ENCODE data around the gene PTPN21. TPM values are rescaled to one million over a fixed set of nuclear protein-coding genes. Genes with fewer than 3 reads are reported as not detected.

PTPN21 gene
- total RNA-seq, 1 donor from 2014 or later = 70.6 TPM

DNA sequence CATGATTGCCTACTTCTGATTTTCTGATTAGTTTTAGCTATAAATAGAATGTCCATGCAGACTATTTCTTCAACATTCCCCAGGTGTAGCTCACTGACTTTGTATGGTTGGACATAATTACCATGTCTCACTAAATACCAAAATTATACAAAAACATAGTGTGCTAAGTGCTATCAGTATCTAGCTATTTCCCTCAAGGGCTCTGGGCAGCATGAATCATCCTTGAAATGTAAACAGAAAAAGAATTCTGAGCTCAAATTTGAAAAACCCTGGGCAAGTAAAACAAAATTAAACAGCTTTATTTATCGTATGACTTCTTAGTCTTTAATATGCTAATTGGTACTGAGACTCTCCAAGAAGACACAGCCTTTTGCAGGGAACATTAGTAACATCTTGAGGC, 86.4 kb downstream of the PTPN21 start:
- ATAC-seq (peak; percentile 51), DNase-seq (no peak)
- Histone ChIP-seq H3K4me1 (no peaks in the 10 kb centered on the region), H3K27me3 (no peaks in the 10 kb centered on the region), H3K4me3 (no peak overlapping the region), H3K9me3 (no peaks in the 10 kb centered on the region), H3K27ac (no peak overlapping the region), H3K36me3 (peaks cover 62% of the 10 kb centered on the region)
- intact Hi-C loops (cut with DNase I) = no loop called here
- TF ChIP-seq, protein P1, sequence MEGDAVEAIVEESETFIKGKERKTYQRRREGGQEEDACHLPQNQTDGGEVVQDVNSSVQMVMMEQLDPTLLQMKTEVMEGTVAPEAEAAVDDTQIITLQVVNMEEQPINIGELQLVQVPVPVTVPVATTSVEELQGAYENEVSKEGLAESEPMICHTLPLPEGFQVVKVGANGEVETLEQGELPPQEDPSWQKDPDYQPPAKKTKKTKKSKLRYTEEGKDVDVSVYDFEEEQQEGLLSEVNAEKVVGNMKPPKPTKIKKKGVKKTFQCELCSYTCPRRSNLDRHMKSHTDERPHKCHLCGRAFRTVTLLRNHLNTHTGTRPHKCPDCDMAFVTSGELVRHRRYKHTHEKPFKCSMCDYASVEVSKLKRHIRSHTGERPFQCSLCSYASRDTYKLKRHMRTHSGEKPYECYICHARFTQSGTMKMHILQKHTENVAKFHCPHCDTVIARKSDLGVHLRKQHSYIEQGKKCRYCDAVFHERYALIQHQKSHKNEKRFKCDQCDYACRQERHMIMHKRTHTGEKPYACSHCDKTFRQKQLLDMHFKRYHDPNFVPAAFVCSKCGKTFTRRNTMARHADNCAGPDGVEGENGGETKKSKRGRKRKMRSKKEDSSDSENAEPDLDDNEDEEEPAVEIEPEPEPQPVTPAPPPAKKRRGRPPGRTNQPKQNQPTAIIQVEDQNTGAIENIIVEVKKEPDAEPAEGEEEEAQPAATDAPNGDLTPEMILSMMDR (IDR thresholded peaks at IDR 0.05) = no peak

DNA sequence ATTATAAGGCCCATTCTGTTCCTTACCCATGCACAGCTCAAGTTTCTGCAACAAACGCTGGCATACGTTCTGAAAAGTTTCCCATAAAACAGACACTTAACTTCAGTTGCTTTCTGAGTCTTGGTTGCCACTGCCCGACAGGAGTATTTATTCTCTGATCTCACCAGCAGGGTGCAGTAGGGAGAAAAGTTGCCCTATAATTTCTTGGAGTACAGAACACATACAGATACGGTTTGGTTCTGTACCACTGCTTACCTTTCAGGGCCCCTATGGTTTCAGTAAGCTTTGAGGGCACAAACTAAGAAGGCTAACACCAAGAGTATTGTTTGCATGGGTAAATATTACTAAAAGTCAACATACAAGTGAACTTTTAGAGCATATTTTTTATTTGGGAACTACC, 91.5 kb downstream of the PTPN21 start:
- no peaks in the 10 kb centered on the region for H3K9me3 ChIP-seq
- intact Hi-C loops (cut with DNase I) = no loop called here
- H3K4me1 ChIP-seq = no peaks in the 10 kb centered on the region
- DNase-seq = no peak
- peaks cover 24% of the 10 kb centered on the region for H3K36me3 ChIP-seq
- no peak overlapping the region for H3K27ac ChIP-seq
- no peak overlapping the region for H3K4me3 ChIP-seq
- TF ChIP-seq, protein P1 (IDR thresholded peaks at IDR 0.05) = peak; percentile 37
- ATAC-seq = peak; percentile 79
- H3K27me3 ChIP-seq = no peaks in the 10 kb centered on the region

GRCh38 chr14:88454886-88455285, 99.9 kb downstream of the PTPN21 start:
- no peak for ATAC-seq
- no peak overlapping the region for H3K4me3 ChIP-seq
- no peaks in the 10 kb centered on the region for H3K27me3 ChIP-seq
- no peak for DNase-seq
- H3K36me3 ChIP-seq = no peaks in the 10 kb centered on the region
- H3K4me1 ChIP-seq = no peaks in the 10 kb centered on the region
- no peaks in the 10 kb centered on the region for H3K9me3 ChIP-seq
- intact Hi-C loops (cut with DNase I) = no loop called here
- TF ChIP-seq, protein P1 (IDR thresholded peaks at IDR 0.05) = no peak
- H3K27ac ChIP-seq = no peak overlapping the region

- intact Hi-C loops (cut with DNase I) = no loop called here
- H3K9me3 ChIP-seq = no peaks in the 10 kb centered on the region
- no peak overlapping the region for H3K4me3 ChIP-seq
- TF ChIP-seq, protein P1 (IDR thresholded peaks at IDR 0.05) = no peak
- no peaks in the 10 kb centered on the region for H3K36me3 ChIP-seq
- H3K27me3 ChIP-seq = no peaks in the 10 kb centered on the region
- no peak overlapping the region for H3K27ac ChIP-seq
- no peaks in the 10 kb centered on the region for H3K4me1 ChIP-seq
- ATAC-seq = no peak
- no peak for DNase-seq
These were observed 102.6 kb downstream of the PTPN21 start for GRCh38 chr14:88452231-88452630.

- Histone ChIP-seq H3K36me3 (peaks cover 5% of the 10 kb centered on the region), H3K4me3 (no peak overlapping the region), H3K4me1 (no peaks in the 10 kb centered on the region), H3K9me3 (no peaks in the 10 kb centered on the region), H3K27me3 (no peaks in the 10 kb centered on the region), H3K27ac (no peak overlapping the region)
- intact Hi-C loops (cut with DNase I) = no loop called here
- DNase-seq (no peak), ATAC-seq (no peak)
- TF ChIP-seq, protein P1 (IDR thresholded peaks at IDR 0.05) = no peak
These were observed 115.7 kb downstream of the PTPN21 start for GRCh38 chr14:88439088-88439487.

- no peak for DNase-seq
- TF ChIP-seq, protein P1 (IDR thresholded peaks at IDR 0.05) = peak; percentile 11
- peaks cover 5% of the 10 kb centered on the region for H3K36me3 ChIP-seq
These were observed 117.1 kb downstream of the PTPN21 start for GRCh38 chr14:88437658-88438057.

More at GRCh38 chr14:88437658-88438057, 117.1 kb downstream of the PTPN21 start:
- Histone ChIP-seq H3K9me3 (no peaks in the 10 kb centered on the region), H3K4me1 (no peaks in the 10 kb centered on the region), H3K27me3 (no peaks in the 10 kb centered on the region), H3K4me3 (no peak overlapping the region), H3K27ac (no peak overlapping the region)
- ATAC-seq = no peak
- intact Hi-C loops (cut with DNase I) = no loop called here

All from upper lobe of right lung (tissue), 1 donor.